ENCODE results near the gene ZNF274.
"Not testable (repeated sequence)": the region's sequence is repeated elsewhere in the genome, so short reads cannot be mapped to it uniquely, and the experiment has no call there.

Gene ZNF274

DNA sequence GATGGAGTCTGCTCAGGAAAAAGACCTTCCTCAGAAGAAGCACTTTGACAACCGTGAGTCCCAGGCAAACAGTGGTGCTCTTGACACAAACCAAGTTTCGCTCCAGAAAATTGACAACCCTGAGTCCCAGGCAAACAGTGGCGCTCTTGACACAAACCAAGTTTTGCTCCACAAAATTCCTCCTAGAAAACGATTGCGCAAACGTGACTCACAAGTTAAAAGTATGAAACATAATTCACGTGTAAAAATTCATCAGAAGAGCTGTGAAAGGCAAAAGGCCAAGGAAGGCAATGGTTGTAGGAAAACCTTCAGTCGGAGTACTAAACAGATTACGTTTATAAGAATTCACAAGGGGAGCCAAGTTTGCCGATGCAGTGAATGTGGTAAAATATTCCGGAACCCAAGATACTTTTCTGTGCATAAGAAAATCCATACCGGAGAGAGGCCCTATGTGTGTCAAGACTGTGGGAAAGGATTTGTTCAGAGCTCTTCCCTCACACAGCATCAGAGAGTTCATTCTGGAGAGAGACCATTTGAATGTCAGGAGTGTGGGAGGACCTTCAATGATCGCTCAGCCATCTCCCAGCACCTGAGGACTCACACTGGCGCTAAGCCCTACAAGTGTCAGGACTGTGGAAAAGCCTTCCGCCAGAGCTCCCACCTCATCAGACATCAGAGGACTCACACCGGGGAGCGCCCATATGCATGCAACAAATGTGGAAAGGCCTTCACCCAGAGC, 29.6 kb downstream of the ZNF274 start:
- DNase-seq (ENCODE audit: low read depth), result no peak

GRCh38 chr19:58213075-58213369, 30.2 kb downstream of the ZNF274 start:
- DNase-seq (ENCODE audit: low read depth), result no peak

GRCh38 chr19:58217069-58217481, 34.2 kb downstream of the ZNF274 start:
- DNase-seq (ENCODE audit: low read depth), result no peak

DNA sequence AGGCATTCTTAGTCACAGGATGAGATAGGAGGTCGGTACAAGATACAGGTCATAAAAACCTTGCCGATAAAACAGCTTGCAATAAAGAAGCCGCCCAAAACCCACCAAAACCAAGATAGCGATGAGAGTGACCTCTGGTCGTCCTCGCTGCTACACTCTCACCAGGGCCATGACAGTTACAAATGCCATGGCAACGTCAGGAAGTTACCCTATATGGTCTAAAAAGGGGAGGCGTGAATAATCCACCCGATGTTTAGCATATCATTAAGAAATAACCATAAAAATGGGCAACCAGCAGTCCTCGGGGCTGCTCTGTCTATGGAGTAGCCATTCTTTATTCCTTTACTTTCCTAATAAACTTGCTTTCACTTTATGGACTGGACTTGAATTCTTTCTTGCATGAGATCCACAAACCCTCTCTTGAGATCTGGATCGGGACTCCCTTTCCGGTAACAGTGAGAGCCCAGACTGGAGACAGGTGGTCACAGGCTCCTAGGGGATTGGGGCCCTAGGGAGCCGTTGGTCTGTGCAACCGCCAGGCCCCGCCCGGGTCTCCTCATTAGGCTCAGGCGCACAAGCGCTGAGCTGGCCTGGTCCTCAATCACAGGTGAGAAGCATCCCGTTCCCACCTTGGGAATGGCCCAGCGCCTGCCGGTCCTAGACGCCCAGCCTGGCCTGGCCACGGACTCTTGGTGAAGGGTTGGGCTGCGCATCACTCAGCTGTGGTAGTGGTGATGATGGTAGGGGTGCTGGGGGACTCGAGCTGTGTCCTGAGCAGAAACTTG, 34.9 kb downstream of the ZNF274 start:
- no peak for DNase-seq (ENCODE audit: low read depth)

DNA sequence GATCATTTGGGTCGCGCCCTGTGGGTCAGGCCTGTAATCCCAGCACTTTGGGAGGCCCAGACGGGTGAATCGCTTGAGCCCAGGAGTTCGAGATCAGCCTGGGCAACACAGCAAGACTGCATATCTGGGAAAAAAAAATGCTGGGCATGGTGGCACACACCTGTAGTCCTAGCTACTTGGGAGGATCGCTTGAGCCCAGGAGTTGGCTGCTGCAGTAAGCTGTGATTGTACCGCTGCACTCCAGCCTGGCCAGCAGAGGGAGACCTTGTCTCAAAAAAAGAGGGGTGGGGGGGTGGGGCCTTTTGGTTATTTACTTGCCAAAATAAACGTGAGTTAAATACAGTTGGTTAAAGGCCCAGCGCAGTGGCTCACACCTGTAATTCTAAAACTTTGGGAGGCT, 36.0 kb downstream of the ZNF274 start:
- DNase-seq (ENCODE audit: low read depth), result no peak

GRCh38 chr19:58227964-58228584, 45.2 kb downstream of the ZNF274 start:
- no peak for DNase-seq (ENCODE audit: low read depth)

GRCh38 chr19:58228585-58229254, 45.9 kb downstream of the ZNF274 start, which contains the start of gene ZNF544:
Gene ZNF544, plus strand, starts transcription at chr19:58228914. Its CDS starts 15,110 bp downstream, at chr19:58244024.
- DNase-seq (ENCODE audit: low read depth), result peak; percentile 39

GRCh38 chr19:58229255-58229639, 46.4 kb downstream of the ZNF274 start:
- DNase-seq (ENCODE audit: low read depth), result no peak

DNA sequence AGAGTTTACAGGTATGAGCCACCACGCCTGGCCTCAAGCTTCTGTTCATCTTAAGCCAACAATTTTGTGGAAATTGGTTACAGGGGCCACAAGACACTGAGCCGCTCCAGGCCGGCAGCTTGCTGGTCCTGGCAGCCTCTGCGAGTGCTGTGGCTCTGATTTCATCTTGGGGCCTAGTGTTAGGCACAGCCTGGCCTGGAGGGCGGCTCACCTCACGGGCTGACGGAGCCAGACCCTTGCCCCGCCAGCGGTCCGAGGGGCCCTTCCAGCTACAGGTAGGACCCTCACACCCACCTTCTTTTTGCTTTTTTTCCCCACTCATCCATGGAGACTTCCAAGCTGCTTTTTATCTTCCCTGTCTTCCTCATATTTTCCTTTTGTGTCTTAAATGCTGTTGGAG, 54.5 kb downstream of the ZNF274 start:
- DNase-seq (ENCODE audit: low read depth), result no peak

DNA sequence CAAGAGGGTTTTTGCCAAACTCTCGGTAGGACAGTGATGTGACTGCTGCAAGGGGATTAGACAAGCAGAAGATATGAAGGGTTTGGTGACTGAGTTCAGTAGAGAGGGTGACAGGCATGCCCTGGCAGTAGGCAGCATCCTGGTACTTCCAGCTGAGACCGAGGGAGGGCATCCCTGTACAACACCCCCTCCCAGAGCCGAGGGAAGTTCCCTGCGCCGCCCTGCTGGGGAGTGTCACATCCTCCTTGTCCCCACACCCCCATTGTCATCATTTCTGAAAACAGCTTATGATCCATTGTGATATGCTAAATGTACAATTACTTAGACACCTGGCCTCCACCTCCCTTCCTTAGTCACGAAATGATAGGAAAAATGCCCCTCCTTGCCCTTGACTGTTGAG, 60.5 kb downstream of the ZNF274 start:
- DNase-seq (ENCODE audit: low read depth), result no peak

- DNase-seq (ENCODE audit: low read depth), result no peak
These were observed 66.0 kb downstream of the ZNF274 start for GRCh38 chr19:58248886-58249285.

DNA sequence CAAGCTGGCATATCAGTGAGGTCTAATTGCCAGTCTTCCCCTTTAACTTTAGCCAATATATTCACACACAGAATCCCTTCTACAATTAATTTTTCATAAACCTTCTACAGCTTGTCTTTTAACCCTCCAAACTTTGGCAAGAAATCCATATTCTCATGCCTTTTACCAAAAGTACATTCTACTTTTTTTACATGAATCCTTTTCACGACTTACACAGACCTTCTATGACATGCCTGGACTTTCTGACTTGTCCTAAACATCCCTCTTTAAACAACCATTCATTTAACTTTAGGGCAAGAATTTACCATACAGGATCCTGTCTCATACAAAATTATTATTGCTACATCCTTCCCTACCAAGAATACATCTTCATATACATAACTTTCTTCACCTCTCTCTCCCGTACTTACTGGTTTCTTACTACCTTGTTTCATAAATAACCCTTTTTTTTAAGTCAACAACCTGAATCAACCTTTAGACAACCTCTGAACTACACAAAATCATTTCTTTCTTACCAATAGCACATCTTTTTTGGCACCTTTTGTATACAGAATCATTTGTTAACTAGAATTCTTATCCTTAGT, 69.3 kb downstream of the ZNF274 start:
- DNase-seq (ENCODE audit: low read depth), result no peak

- not testable (repeated sequence) for DNase-seq (ENCODE audit: low read depth)
These were observed 75.4 kb downstream of the ZNF274 start for GRCh38 chr19:58258259-58258658.

GRCh38 chr19:58261600-58261967, 78.7 kb downstream of the ZNF274 start:
- no peak for DNase-seq (ENCODE audit: low read depth)

DNA sequence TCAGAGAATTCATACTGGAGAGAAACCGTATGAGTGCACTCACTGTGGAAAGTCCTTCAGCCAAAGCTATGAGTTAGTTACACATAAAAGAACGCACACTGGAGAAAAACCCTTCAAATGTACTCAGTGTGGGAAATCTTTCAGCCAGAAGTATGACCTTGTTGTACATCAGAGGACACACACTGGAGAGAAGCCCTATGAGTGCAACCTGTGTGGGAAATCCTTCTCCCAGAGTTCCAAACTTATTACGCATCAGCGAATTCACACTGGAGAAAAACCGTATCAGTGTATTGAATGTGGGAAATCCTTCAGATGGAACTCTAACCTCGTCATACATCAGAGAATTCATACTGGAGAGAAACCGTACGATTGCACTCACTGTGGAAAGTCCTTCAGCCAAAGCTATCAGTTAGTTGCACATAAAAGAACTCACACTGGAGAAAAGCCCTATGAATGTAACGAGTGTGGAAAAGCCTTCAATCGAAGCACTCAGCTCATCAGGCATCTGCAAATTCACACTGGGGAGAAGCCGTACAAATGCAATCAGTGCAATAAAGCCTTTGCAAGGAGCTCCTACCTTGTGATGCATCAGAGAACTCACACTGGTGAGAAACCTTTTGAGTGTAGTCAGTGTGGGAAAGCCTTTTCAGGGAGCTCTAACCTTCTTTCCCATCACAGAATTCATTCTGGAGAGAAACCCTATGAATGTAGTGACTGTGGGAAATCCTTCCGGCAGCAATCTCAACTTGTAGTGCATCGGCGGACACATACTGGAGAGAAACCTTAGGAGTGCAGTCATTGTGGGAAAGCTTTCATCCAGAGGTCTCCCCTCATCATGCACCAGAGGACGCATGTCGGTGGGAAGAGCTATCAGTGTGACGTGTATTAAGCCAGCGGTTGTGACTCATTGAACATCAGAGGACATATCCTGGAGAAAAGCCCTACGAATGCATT, 79.4 kb downstream of the ZNF274 start:
- no peak for DNase-seq (ENCODE audit: low read depth)

GRCh38 chr19:58262922-58263296, 80.0 kb downstream of the ZNF274 start:
- DNase-seq (ENCODE audit: low read depth), result no peak
